Loucy (cell line): Measurements from ENCODE around the gene FREM2.

Experiments
- H2AFZ ChIP-seq: fragments of 200-600 bp; sonication (generic); 2 replicates; pipeline ENCODE4 v1.6.0; 2016; ENCODE audit warnings: antibody characterized with exemption, mild to moderate bottlenecking, low read length, moderate library complexity
- H3F3A ChIP-seq: fragments of 200-600 bp; 2 replicates; pipeline ENCODE4 v1.6.0; 2016; ENCODE audit warnings: antibody characterized with exemption, low read depth, mild to moderate bottlenecking
- H3K27me3 ChIP-seq: fragments of 200-600 bp; sonication (generic); 2 replicates; pipeline ENCODE4 v1.6.1; 2014; ENCODE audit warnings: low read length, mild to moderate bottlenecking; ENCODE audit not compliant: insufficient read depth, poor library complexity, severe bottlenecking
- H3K36me3 ChIP-seq: fragments of 200-600 bp; sonication (generic); 2 replicates; pipeline ENCODE4 v1.6.1; 2016; ENCODE audit warnings: low read length; ENCODE audit not compliant: insufficient read depth
- H3K4me1 ChIP-seq: fragments of 200-600 bp; sonication (generic); 2 replicates; pipeline ENCODE4 v1.5.1; 2014; ENCODE audit warnings: low read length, mild to moderate bottlenecking; ENCODE audit not compliant: insufficient read depth, poor library complexity, severe bottlenecking
- H3K4me2 ChIP-seq: fragments of 200-600 bp; sonication (generic); 2 replicates; pipeline ENCODE4 v1.6.0; 2014; ENCODE audit warnings: antibody characterized with exemption, low read length, low read depth, mild to moderate bottlenecking; ENCODE audit not compliant: poor library complexity, severe bottlenecking
- H3K4me3 ChIP-seq: fragments of 200-600 bp; sonication (generic); 2 replicates; pipeline ENCODE4 v1.5.1; 2014; ENCODE audit warnings: low read length, mild to moderate bottlenecking, mixed read lengths; ENCODE audit not compliant: poor library complexity, severe bottlenecking
- H3K79me2 ChIP-seq: fragments of 200-600 bp; sonication (generic); 2 replicates; pipeline ENCODE4 v1.6.1; 2014; ENCODE audit warnings: low read length; ENCODE audit not compliant: insufficient read depth
- H3K9ac ChIP-seq: fragments of 200-600 bp; sonication (generic); 2 replicates; pipeline ENCODE4 v1.6.0; 2014; ENCODE audit warnings: mild to moderate bottlenecking, low read depth, low read length, moderate library complexity; ENCODE audit not compliant: poor library complexity, severe bottlenecking
- H3K9me2 ChIP-seq: fragments of 200-600 bp; sonication (generic); replicated peaks from 2 replicates; pipeline ENCODE4 v1.6.1; 2016; ENCODE audit warnings: low read depth, low read length, mixed read lengths
- H3K9me3 ChIP-seq: fragments of 200-600 bp; sonication (generic); 2 replicates; pipeline ENCODE4 v1.6.1; 2014; ENCODE audit warnings: mild to moderate bottlenecking, antibody characterized with exemption, low read length, low read depth; ENCODE audit not compliant: insufficient read depth
- H4K20me1 ChIP-seq: fragments of 200-600 bp; sonication (generic); 2 replicates; pipeline ENCODE4 v1.6.0; 2014; ENCODE audit warnings: antibody characterized with exemption, low read length, mild to moderate bottlenecking; ENCODE audit not compliant: insufficient read depth, poor library complexity, severe bottlenecking
- CTCF ChIP-seq: fragments of 200-600 bp; sonication (generic); conservative IDR thresholded peaks from 2 replicates; pipeline ENCODE4 v1.5.1; 2014; ENCODE audit warnings: mild to moderate bottlenecking, antibody characterized with exemption, low read length
- EZH2phosphoT487 ChIP-seq: fragments of 200-600 bp; IDR thresholded peaks from 2 replicates; pipeline ENCODE4 v1.6.1; 2018; ENCODE audit warnings: antibody characterized with exemption, mild to moderate bottlenecking, moderate library complexity, borderline replicate concordance

The FREM2 gene

GRCh38 chr13:38863536-38863935 lies 176.7 kb downstream of the FREM2 start:
- no peaks in the 10 kb centered on the region for H3F3A ChIP-seq
- H3K9ac ChIP-seq = no peak overlapping the region
- H3K79me2 ChIP-seq = no peaks in the 10 kb centered on the region
- H3K4me3 ChIP-seq = no peak overlapping the region
- no peak overlapping the region for H2AFZ ChIP-seq
- H3K9me3 ChIP-seq = no peaks in the 10 kb centered on the region
- no peaks in the 10 kb centered on the region for H3K4me1 ChIP-seq
- no peak for TF ChIP-seq EZH2phosphoT487
- TF ChIP-seq CTCF = no peak
- no peak overlapping the region for H3K4me2 ChIP-seq
- H3K9me2 ChIP-seq = no peaks in the 10 kb centered on the region
- no peaks in the 10 kb centered on the region for H3K36me3 ChIP-seq
- H3K27me3 ChIP-seq = no peaks in the 10 kb centered on the region
- no peaks in the 10 kb centered on the region for H4K20me1 ChIP-seq

GRCh38 chr13:38866649-38867048 lies 179.8 kb downstream of the FREM2 start:
- H3K9me3 ChIP-seq = no peaks in the 10 kb centered on the region
- H3K4me3 ChIP-seq = no peak overlapping the region
- TF ChIP-seq EZH2phosphoT487 (no peak), CTCF (no peak)
- H3K4me1 ChIP-seq = no peaks in the 10 kb centered on the region
- H4K20me1 ChIP-seq = no peaks in the 10 kb centered on the region
- H3K79me2 ChIP-seq = no peaks in the 10 kb centered on the region
- no peak overlapping the region for H2AFZ ChIP-seq
- no peak overlapping the region for H3K4me2 ChIP-seq
- no peak overlapping the region for H3K9ac ChIP-seq
- no peaks in the 10 kb centered on the region for H3K9me2 ChIP-seq
- H3F3A ChIP-seq = no peaks in the 10 kb centered on the region
- H3K36me3 ChIP-seq = no peaks in the 10 kb centered on the region
- H3K27me3 ChIP-seq = no peaks in the 10 kb centered on the region

- Histone ChIP-seq H3K4me3 (no peak overlapping the region), H4K20me1 (no peaks in the 10 kb centered on the region), H3F3A (no peaks in the 10 kb centered on the region), H3K27me3 (no peaks in the 10 kb centered on the region), H3K9ac (no peak overlapping the region), H2AFZ (no peak overlapping the region), H3K36me3 (no peaks in the 10 kb centered on the region), H3K9me3 (no peaks in the 10 kb centered on the region), H3K79me2 (no peaks in the 10 kb centered on the region), H3K4me2 (no peak overlapping the region), H3K9me2 (no peaks in the 10 kb centered on the region), H3K4me1 (no peaks in the 10 kb centered on the region)
- TF ChIP-seq CTCF (no peak), EZH2phosphoT487 (no peak)
These were observed 181.5 kb downstream of the FREM2 start for GRCh38 chr13:38868399-38868798.
